Measurements from ENCODE around the gene DRD4. TPM values are rescaled to one million over a fixed set of nuclear protein-coding genes. Genes with fewer than 3 reads are reported as not detected.

DRD4 gene
- total and polyA plus RNA-seq, 2 of the 13 experiments (the other 11 are each of a cell fraction or from before 2014, with no cell fraction given), result 0.09 to 0.13 TPM

- peak; percentile 91 for TF ChIP-seq ARID3A (IDR thresholded peaks at IDR 0.05; ENCODE audit: low read depth, low read length)
- no peak for TF ChIP-seq KLF15 (CRISPR knock-in tag; IDR thresholded peaks at IDR 0.05; ENCODE audit: borderline replicate concordance)
- TF ChIP-seq FOXO1 (CRISPR knock-in tag; IDR thresholded peaks at IDR 0.05), result no peak
- TF ChIP-seq ATAD3A (CRISPR knock-in tag; IDR thresholded peaks at IDR 0.05), result no peak
- peak; percentile 84 for TF ChIP-seq ZNF687 (CRISPR knock-in tag; IDR thresholded peaks at IDR 0.05)
- TF ChIP-seq TFDP1 (CRISPR knock-in tag; IDR thresholded peaks at IDR 0.05; ENCODE audit: borderline replicate concordance), result no peak
- TF ChIP-seq ZNF784 (CRISPR knock-in tag; IDR thresholded peaks at IDR 0.05; ENCODE audit: borderline replicate concordance), result no peak
- TF ChIP-seq ZNF251 (CRISPR knock-in tag; IDR thresholded peaks at IDR 0.05), result no peak
- no peak for TF ChIP-seq GATA4 (IDR thresholded peaks at IDR 0.05; ENCODE audit: borderline replicate concordance, low read depth)
- TF ChIP-seq XRCC5 (optimal IDR thresholded peaks at IDR 0.05; ENCODE audit: low read length), result peak; percentile 63
- TF ChIP-seq AKAP8 (CRISPR knock-in tag; IDR thresholded peaks at IDR 0.05), result 0 out of 2 replicates have a peak, but pooled peaks have one; percentile 25
- TF ChIP-seq PATZ1 (CRISPR knock-in tag; IDR thresholded peaks at IDR 0.05), result peak; percentile 40
- no peak for TF ChIP-seq CHCHD3 (CRISPR knock-in tag; IDR thresholded peaks at IDR 0.05)
- no peak for TF ChIP-seq HNRNPK (IDR thresholded peaks at IDR 0.05; ENCODE audit: low read depth, low read length, poor library complexity, severe bottlenecking)
- TF ChIP-seq ZNF800 (CRISPR knock-in tag; IDR thresholded peaks at IDR 0.05), result peak; percentile 27; the same call in 1 of the 2 replicates
Measured at GRCh38 chr11:655036-655726, 18.1 kb downstream of the DRD4 start (continued).

Measured in HepG2 (cell line).